HL-60 (cell line): ENCODE results near the gene INTS13.

Experiments used
- DNase-seq, 2 experiments: peaks; one replicate each; pipeline ENCODE4 v3.0.0-alpha.2; 2010 to 2020; ENCODE audit warnings: low read depth in 1 of 2, low spot score in 1 of 2
- H3K27ac ChIP-seq: fragments of 250-450 bp; sonication (Bioruptor Pico); replicated peaks from 2 replicates; pipeline ENCODE4 v1.5.1; 2020; ENCODE audit warnings: mild to moderate bottlenecking, moderate library complexity
- H3K27me3 ChIP-seq: fragments of 250-450 bp; sonication (Bioruptor Pico); 2 replicates; pipeline ENCODE4 v1.5.1; 2021; ENCODE audit warnings: mild to moderate bottlenecking, moderate library complexity; ENCODE audit not compliant: insufficient read depth, poor library complexity, severe bottlenecking
- H3K4me3 ChIP-seq: replicated peaks from 2 replicates; pipeline ENCODE4 v1.5.1; 2011; ENCODE audit warnings: mild to moderate bottlenecking, control low read depth, low read length; ENCODE audit not compliant: insufficient read depth
- GABPA ChIP-seq: IDR thresholded peaks from 2 replicates; pipeline ENCODE4 v1.6.1; 2012; ENCODE audit warnings: low read depth
- POLR2AphosphoS5 ChIP-seq: IDR thresholded peaks from 2 replicates; pipeline ENCODE4 v1.6.1; 2012; ENCODE audit warnings: low read depth
- REST ChIP-seq: IDR thresholded peaks from 2 replicates; pipeline ENCODE4 v1.6.1; 2012; ENCODE audit warnings: low read depth; ENCODE audit not compliant: insufficient replicate concordance
- SPI1 ChIP-seq: IDR thresholded peaks from 2 replicates; pipeline ENCODE4 v1.6.1; 2012; ENCODE audit warnings: low read depth, mild to moderate bottlenecking, borderline replicate concordance
- TF ChIP-seq, protein P1 (sequence below): IDR thresholded peaks from one replicate; pipeline ENCODE4 v1.5.1; 2011; ENCODE audit warnings: low read length, control low read depth, inconsistent platforms; ENCODE audit not compliant: insufficient read depth

The INTS13 gene

GRCh38 chr12:26870491-26871419, 67.0 kb downstream of the INTS13 start:
- TF ChIP-seq GABPA, result no peak
- TF ChIP-seq, protein P1, sequence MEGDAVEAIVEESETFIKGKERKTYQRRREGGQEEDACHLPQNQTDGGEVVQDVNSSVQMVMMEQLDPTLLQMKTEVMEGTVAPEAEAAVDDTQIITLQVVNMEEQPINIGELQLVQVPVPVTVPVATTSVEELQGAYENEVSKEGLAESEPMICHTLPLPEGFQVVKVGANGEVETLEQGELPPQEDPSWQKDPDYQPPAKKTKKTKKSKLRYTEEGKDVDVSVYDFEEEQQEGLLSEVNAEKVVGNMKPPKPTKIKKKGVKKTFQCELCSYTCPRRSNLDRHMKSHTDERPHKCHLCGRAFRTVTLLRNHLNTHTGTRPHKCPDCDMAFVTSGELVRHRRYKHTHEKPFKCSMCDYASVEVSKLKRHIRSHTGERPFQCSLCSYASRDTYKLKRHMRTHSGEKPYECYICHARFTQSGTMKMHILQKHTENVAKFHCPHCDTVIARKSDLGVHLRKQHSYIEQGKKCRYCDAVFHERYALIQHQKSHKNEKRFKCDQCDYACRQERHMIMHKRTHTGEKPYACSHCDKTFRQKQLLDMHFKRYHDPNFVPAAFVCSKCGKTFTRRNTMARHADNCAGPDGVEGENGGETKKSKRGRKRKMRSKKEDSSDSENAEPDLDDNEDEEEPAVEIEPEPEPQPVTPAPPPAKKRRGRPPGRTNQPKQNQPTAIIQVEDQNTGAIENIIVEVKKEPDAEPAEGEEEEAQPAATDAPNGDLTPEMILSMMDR, result no peak
- no peak for TF ChIP-seq REST
- TF ChIP-seq POLR2AphosphoS5, result no peak
- TF ChIP-seq SPI1, result no peak
- H3K27me3 ChIP-seq, result no peaks in the 10 kb centered on the region
- no peak overlapping the region for H3K4me3 ChIP-seq
- peak overlapping the region; percentile 44 for H3K27ac ChIP-seq
- DNase-seq, result peak; percentile 52 to 62

DNA sequence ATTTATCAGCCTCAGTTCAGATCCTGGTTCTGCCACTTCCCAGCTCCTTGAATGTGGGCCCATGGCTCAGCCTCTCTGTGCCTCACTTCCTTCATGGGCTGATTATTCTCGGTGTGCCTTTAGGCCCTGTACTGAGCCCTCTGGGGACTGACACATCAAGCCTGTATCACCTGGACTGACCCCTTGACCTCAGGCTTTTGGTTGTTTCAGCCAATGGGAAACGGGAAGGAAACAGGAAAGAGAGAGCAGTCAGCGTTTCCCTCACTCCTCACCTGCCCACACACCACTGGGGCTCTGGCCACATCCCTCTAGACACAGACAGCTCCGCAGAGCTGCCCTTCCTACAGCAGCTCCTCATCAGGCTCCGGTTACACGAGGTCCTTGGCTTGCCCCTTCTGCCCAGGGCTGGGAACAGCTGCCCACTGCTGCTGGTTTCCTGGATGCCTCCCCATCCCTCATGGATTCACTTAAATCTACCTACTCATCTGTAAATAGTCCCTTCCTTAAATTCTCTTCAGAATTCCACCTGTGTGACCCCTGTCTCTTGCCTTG, 67.8 kb downstream of the INTS13 start:
- no peaks in the 10 kb centered on the region for H3K27me3 ChIP-seq
- no peak overlapping the region for H3K4me3 ChIP-seq
- TF ChIP-seq SPI1 (no peak), REST (no peak), GABPA (no peak), POLR2AphosphoS5 (no peak)
- TF ChIP-seq, protein P1, result no peak
- peak overlapping the region; percentile 44; the same call in 1 of the 2 replicates for H3K27ac ChIP-seq
- DNase-seq, result no peak

DNA sequence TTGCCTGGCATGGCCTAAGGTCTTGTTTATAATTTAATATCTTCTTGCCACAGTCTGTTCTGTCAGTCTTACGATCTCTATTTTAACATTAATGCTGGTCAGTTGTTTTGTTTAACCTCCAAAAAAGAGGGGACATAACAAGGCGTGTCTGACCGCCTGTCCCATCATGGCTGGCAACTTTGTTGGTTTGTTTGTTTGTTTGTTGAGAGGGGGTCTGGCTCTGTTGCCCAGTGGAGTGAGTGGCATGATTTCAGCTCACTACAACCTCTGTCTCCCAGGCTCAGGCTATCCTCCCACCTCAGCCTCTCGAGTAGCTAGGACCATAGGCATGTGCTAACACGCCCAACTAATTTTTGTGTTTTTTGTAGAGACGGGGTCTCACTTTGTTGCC, 68.7 kb downstream of the INTS13 start:
- H3K27ac ChIP-seq, result peak overlapping the region; percentile 86
- no peaks in the 10 kb centered on the region for H3K27me3 ChIP-seq
- H3K4me3 ChIP-seq, result no peak overlapping the region
- DNase-seq, result no peak
- TF ChIP-seq GABPA (no peak), REST (no peak), POLR2AphosphoS5 (no peak), SPI1 (no peak)
- TF ChIP-seq, protein P1, result no peak
